HCT116 (cell line): ENCODE measurements around the gene XYLT1.

Experiments used
- ELF1 ChIP-seq: IDR thresholded peaks from 2 replicates; pipeline ENCODE4 v1.6.1; 2012; ENCODE audit warnings: low read depth, borderline replicate concordance
- EZH2 ChIP-seq: fragments of 200-600 bp; sonication (generic); IDR thresholded peaks from 2 replicates; pipeline ENCODE4 v1.6.1; 2017; ENCODE audit warnings: antibody characterized with exemption, mixed run types
- POLR2A ChIP-seq: IDR thresholded peaks from 2 replicates; pipeline ENCODE4 v1.7.0; 2011; ENCODE audit warnings: borderline replicate concordance; ENCODE audit not compliant: insufficient read depth, insufficient read length; ENCODE audit errors: extremely low read depth
- ZNF274 ChIP-seq: fragments of 200-500 bp; sonication (Bioruptor generic); IDR thresholded peaks from 2 replicates; pipeline ENCODE4 v1.6.1; 2014; ENCODE audit warnings: mild to moderate bottlenecking, low read depth, low read length, inconsistent platforms
- TF ChIP-seq, protein P1 (sequence below), 3 experiments: fragments of 200-600 bp in 1 of 3; sonication (generic) in 1 of 3; IDR thresholded peaks in 2 of 3; conservative IDR thresholded peaks in 1 of 3; 2 replicates each; pipeline ENCODE4 v1.5.1; 2012 to 2017; ENCODE audit warnings: low read depth in 2 of 3, low read length in 2 of 3, antibody characterized with exemption in 1 of 3, borderline replicate concordance in 1 of 3, control low read depth in 1 of 3, mild to moderate bottlenecking in 1 of 3, mixed read lengths in 1 of 3, mixed run types in 1 of 3, moderate library complexity in 1 of 3; ENCODE audit not compliant: insufficient read depth in 1 of 3
- TF ChIP-seq, protein P2 (sequence below): IDR thresholded peaks from 2 replicates; pipeline ENCODE4 v1.6.1; 2012

DNA sequence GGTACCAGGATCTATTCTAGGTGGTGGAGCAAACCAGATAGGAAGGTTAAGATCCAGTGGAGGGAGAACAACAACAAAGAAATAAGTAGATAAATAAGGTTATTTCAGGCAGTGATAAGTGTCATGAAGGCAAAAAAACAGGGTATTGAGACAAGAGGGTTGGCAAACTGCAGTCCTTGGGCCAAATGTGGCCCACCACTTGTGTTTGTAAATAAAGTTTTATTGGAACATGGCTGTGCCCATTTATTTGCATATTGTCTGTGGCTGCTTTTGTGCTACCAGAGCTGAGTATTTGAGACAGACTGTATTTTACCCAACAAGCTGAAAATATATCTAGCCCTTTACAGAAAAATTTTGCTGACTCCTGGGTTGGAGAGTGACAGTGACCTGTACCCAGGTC lies 361.3 kb downstream of the XYLT1 start:
- TF ChIP-seq ELF1, result no peak
- TF ChIP-seq, protein P1, sequence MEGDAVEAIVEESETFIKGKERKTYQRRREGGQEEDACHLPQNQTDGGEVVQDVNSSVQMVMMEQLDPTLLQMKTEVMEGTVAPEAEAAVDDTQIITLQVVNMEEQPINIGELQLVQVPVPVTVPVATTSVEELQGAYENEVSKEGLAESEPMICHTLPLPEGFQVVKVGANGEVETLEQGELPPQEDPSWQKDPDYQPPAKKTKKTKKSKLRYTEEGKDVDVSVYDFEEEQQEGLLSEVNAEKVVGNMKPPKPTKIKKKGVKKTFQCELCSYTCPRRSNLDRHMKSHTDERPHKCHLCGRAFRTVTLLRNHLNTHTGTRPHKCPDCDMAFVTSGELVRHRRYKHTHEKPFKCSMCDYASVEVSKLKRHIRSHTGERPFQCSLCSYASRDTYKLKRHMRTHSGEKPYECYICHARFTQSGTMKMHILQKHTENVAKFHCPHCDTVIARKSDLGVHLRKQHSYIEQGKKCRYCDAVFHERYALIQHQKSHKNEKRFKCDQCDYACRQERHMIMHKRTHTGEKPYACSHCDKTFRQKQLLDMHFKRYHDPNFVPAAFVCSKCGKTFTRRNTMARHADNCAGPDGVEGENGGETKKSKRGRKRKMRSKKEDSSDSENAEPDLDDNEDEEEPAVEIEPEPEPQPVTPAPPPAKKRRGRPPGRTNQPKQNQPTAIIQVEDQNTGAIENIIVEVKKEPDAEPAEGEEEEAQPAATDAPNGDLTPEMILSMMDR (IDR thresholded peaks at IDR 0.05 in 2 of 3, conservative IDR thresholded peaks at IDR 0.05 in 1 of 3; ENCODE audit: borderline replicate concordance in 1 of 3, insufficient read depth in 1 of 3, low read depth in 2 of 3, low read length in 2 of 3), result no peak
- no peak for TF ChIP-seq ZNF274
- TF ChIP-seq, protein P2, sequence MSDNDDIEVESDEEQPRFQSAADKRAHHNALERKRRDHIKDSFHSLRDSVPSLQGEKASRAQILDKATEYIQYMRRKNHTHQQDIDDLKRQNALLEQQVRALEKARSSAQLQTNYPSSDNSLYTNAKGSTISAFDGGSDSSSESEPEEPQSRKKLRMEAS, result no peak
- no peak for TF ChIP-seq EZH2
- TF ChIP-seq POLR2A, result no peak
